HG03108 (cell line): Measurements from ENCODE around the gene BTBD6.

Source experiments
- ATAC-seq: cut with Tn5 transposase; IDR thresholded peaks from one replicate; pipeline ENCODE4 v1.9.1; 2021; ENCODE audit warnings: moderate library complexity; ENCODE audit not compliant: unreplicated experiment

Gene BTBD6

GRCh38 chr14:105229099-105229655 lies 19.2 kb upstream of the BTBD6 start:
- ATAC-seq = no peak

GRCh38 chr14:105240811-105241576 lies 7.3 kb upstream of the BTBD6 start:
- ATAC-seq = no peak

- ATAC-seq = no peak
These were observed 6.7 kb upstream of the BTBD6 start for GRCh38 chr14:105241641-105242040.

- no peak for ATAC-seq
These were observed 4.0 kb upstream of the BTBD6 start for GRCh38 chr14:105244334-105244733.

GRCh38 chr14:105247026-105247425 lies 1.3 kb upstream of the BTBD6 start:
- ATAC-seq = no peak

- no peak for ATAC-seq
These were observed 492 bp upstream of the BTBD6 start for GRCh38 chr14:105247715-105248367.

GRCh38 chr14:105249182-105250007 lies 1.1 kb downstream of the BTBD6 start:
- no peak for ATAC-seq

- ATAC-seq = no peak
These were observed 1.7 kb downstream of the BTBD6 start for GRCh38 chr14:105250008-105250366.

- ATAC-seq = no peak
These were observed 2.7 kb downstream of the BTBD6 start for GRCh38 chr14:105250986-105251385.

- ATAC-seq = no peak
These were observed 3.6 kb downstream of the BTBD6 start for GRCh38 chr14:105251920-105252319.

- no peak for ATAC-seq
These were observed 4.4 kb downstream of the BTBD6 start for GRCh38 chr14:105252552-105253328.

GRCh38 chr14:105253329-105253682 lies 5.0 kb downstream of the BTBD6 start:
- no peak for ATAC-seq

GRCh38 chr14:105255021-105255507 lies 6.7 kb downstream of the BTBD6 start:
- no peak for ATAC-seq

- no peak for ATAC-seq
These were observed 8.1 kb downstream of the BTBD6 start for GRCh38 chr14:105256292-105256960.

- no peak for ATAC-seq
These were observed 9.1 kb downstream of the BTBD6 start for GRCh38 chr14:105257464-105257863.

GRCh38 chr14:105258846-105259245 lies 10.5 kb downstream of the BTBD6 start:
- ATAC-seq = no peak

GRCh38 chr14:105260959-105261358 lies 12.6 kb downstream of the BTBD6 start:
- no peak for ATAC-seq

GRCh38 chr14:105261781-105262180 lies 13.4 kb downstream of the BTBD6 start:
- ATAC-seq = no peak

GRCh38 chr14:105267820-105268548 lies 19.7 kb downstream of the BTBD6 start:
- no peak for ATAC-seq
